HG02623 (cell line): ENCODE measurements around the gene C1orf94.
"Not testable (repeated sequence)": the region's sequence is repeated elsewhere in the genome, so short reads cannot be mapped to it uniquely, and the experiment has no call there.

ENCODE experiments used
- ATAC-seq: cut with Tn5 transposase; IDR thresholded peaks from one replicate; pipeline ENCODE4 v1.9.1; 2021; ENCODE audit warnings: moderate library complexity; ENCODE audit not compliant: unreplicated experiment

Gene C1orf94

DNA sequence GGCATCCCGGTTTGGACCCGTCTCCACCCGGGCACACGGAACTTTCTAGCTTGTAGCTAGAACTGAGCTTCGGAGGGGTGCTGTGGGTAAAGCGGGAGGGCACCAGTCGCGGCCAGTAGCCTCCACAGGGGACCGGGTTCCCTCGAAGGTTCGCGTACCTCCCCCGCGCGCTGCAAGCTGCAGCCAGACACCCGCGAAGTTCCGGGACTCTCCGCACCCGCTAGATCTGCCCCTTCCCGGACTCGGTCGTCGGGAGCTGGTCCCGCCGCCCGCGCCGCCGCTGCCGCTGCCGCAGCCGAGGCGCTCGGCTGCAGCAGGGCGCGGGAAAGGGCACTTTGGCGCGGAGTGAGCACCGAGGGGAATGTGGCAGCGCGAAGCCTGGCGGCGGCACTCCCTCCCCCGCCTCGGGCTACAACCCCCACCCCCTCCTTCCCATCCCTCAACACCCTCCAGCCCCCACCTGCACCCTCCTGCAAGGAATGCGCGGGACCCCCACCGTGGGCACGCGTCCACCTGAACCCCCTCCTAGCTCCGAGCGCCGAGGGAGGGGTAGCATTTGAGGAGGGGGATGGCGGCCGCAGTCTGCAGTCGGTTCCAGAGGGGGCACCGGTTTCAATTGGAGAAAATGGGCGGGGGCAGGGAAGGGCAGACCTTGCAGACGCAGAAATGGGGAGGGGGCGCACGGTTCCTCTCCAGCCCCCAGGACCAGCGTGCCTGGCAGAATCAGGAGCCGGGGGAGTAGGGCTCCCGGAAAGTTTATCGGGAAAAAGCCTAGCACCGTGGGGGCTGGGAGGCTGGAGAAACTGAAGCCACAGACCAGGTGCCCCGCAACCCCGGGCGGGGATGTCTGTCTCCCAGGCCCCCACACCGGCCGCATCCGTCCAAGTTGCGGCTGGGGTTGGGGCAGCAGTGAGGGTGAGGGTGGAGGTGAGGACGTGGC lies 12.6 kb upstream of the C1orf94 start:
- ATAC-seq, result no peak

DNA sequence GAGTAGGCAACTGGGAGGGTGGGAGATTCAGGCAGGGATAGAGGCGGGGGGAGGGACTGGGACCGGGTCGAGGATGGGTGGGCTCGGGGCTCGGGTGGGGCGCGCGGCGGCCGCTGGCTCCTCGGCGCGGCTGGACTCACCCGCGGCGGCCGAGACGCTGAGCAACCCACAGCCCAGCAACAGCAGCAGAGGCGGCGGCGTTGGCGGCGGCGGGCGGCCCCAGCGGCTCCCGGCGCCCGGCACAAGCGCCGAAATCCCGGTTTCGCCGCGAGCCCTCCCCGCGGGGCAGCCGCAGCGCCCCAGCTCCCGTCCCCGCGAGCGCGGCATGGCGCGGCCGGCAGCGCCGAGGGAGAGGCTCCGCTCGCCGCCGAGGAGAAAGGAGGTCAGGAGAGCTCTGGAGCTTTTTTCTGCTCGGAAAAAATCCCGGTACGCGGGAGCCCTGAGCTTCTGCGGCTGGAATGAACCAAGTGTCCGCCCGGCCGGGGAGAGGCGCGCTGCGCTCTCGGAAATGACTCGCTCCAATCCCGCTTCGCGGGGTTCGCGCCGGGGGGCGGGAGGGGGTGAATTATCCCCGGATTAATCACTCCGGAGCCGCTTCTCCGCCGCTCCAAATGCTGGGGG lies 11.8 kb upstream of the C1orf94 start, which contains the start of gene CSMD2:
TSS of gene CSMD2 (minus strand) at position 460 of the 621 bp plus-strand sequence. CDS start at position 327, 133 bp downstream.
- no peak for ATAC-seq

DNA sequence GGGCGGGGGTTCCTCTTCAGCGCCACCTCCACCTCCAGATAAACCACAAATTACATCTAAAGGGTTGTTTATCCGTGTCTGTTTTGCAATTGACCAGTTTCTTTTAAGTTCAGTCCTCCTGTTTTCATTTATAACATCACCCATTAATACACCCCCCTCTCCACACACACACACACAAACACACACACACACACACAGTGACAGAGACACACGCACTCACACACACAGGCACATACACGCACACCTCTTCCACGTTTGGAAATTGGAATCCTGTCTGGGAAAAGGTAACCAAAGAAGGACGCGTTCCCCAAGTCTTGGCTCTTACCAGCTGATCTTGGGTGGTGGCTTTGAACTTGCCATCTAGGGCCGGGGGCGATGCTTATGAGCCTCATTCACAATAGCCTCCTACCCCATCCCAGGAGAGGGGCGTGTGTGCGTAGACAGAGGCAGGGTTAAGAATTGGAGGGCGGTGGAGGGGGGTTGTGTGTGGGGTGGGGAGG lies 11.2 kb upstream of the C1orf94 start:
- ATAC-seq, result no peak

DNA sequence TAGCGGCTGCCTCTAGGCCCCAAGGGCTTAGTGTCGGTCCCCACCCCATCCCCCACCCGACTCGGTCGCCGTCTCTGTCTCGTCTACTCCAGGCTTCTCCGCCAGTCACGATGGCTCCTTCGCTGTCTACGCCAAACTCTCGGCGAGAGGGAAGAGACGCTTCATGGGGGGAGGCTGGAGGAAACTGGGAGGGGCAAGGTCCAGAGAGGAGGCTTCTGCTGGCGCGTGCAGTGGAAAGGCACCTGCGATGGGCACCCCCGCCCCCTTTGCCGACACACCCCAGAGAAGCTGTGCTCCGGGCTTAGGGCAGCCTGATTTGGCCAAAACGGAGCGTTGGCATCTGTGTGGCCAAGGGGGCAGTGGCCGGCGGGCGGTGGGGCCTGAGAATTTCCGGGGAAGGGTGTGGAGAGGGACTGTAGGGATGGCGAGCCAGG lies 10.5 kb upstream of the C1orf94 start:
- no peak for ATAC-seq

DNA sequence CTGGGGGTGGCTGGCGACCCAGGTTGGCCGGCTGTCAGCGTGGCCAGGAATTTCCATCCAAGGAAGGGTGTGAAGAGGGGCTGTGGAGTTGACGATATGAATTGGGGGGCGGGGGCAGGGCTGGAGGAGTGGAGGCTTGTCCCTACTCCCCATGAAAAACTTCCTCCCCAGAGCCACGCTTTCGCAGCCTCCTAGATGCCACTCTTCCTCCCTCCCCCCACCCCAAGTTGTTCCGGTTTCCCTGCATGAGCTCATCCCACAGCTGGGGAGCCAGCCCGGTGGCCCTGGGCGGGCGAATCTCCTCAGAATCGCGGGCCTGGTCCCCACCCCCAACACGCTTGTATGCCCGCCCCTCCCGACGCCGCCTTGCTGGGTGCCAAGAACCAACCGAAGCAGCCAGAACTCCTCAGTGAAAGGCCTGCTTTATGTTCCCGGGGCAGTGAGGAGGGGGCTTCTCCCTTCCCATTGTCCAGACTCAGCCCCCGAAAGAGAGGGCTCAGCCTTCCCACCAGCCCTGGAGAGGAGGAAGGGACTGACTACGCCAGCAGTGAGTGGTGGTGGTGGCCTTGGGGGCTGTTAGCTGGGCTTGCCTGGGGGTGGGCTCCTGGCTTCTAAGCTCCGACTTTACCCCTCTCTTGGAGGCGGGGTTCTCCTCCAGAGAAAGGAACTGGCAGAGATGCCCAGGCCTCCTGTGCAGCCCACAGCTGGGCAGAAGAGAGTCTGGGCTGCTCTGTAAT lies 9.9 kb upstream of the C1orf94 start:
- ATAC-seq, result no peak

DNA sequence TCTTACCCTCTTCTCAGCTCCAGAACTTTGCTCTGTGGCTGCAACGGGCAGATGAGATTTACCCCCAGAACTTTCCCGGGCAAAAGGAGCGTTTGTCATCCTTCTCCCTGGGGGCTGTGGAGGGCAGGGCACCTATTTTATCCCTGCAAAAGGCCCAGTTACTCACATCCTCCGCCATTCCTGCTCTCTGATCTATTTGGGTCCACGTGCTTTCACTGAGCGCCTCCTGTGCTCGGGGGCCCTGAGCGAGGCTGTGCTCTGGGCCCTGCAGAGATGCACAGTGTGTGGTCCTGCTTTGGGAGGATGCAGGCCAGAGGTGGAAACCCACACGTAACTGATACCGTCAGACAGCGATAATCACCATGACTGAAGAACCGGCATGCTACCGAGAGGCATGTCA lies 9.3 kb upstream of the C1orf94 start:
- no peak for ATAC-seq

DNA sequence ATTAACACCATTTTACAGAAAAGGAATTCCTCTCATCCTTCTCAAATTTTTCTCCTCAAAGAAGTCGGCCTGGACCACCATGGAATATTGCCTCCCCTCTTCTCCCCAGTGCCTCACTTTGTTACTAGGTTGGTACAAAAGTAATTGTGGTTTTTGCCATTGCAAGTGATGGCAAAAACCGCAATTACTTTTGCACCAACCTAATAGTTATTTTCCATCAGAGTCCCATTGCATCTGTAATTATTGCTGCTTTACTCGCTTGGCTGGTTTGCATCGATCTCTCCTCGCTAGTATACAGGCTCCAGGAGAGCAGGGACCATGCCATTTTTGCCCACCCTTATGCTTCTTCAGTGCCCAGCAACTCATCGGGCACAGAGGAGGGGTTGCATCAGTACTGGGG lies 963 bp upstream of the C1orf94 start:
- no peak for ATAC-seq

DNA sequence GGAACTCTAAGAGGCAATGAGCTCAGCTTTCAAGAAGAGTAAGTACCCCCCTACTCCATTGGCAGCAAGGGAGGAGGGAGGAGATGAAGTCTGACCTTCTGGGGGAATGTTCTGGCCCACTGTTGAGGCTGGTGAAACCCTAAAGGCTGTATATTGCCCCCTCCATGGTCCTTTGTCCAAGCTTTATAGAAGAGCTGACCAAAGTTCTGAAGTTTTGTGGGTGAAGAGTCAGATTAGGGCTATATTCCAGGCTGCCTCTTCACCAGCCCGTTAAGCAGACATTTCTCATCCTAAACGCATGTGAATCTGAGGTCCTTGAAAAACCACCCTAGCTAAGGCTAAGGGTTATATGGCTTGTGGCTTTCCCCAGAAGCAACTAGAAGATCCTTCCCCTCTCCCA lies 1.4 kb downstream of the C1orf94 start:
- ATAC-seq, result no peak

DNA sequence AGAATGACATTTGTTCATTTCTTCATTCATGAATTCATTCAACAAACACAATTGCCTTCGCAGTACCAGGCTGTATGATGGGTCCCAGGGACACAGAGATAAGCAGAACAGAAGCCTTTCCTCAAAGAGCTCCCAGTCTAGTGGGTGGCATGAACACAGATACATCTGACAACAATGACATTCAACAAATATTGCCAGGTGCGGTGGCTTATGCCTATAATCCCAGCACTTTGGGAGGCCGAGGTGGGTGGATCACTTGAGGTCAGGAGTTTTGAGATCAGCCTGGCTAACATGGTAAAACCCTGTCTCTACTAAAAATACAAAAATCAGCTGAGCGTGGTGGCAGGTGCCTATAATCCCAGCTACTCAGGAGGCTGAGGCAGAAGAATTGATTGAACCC lies 6.7 kb downstream of the C1orf94 start:
- ATAC-seq, result not testable (repeated sequence)

DNA sequence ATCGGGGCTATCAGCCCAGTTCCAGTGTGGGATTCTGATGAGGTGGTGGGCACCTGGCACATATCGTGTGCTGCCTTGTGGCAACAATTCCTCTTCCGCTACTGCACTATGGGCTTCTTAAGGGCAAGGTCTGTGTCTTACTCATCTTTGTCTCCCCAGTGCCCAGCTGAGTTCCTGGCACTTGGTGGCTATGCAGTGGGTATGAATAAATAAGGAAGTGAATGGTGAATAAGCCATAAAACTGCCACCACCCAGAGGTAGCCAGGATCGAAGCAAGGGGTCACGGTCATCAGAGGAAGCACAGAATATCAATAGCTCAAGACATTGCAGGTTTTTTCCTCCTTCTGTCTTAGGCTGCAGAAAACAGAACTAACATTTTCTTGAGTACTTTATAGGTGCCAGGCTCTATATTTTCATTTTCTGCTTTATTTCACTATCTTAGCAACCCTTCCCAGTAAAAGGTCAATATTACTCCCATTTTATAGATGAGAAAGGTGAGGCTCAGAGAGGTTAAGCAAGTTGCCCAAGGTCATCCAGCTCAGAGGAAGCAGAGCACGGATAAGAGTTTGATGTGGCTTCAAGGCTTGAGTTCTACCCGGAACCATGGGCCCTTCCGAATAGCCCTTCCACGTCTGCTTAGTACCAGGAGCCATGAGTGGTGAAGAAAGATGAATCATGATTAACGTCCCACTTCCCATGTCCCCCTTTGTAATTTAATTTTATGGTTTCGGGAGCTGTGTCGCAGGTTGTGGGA lies 10.2 kb downstream of the C1orf94 start:
- ATAC-seq, result no peak

DNA sequence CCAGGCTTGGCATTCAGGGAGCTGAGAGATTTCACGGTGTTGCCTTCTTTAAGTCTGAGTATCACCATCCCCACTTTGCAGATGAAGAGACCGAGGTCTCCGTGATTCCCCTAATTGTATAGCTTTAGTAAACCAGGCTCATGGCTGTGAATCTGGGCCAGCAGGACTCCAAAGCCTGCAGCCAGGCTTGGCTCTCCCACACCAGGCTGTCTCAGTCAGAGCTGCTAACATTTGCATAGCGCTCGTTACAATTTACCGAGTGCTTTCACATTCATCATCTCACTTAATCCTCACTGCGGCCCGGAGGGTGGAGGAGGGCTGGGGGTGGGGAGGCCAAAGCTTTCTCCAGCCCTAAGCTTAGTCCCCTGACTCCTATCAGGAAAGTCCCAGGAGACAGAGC lies 11.7 kb downstream of the C1orf94 start:
- no peak for ATAC-seq

DNA sequence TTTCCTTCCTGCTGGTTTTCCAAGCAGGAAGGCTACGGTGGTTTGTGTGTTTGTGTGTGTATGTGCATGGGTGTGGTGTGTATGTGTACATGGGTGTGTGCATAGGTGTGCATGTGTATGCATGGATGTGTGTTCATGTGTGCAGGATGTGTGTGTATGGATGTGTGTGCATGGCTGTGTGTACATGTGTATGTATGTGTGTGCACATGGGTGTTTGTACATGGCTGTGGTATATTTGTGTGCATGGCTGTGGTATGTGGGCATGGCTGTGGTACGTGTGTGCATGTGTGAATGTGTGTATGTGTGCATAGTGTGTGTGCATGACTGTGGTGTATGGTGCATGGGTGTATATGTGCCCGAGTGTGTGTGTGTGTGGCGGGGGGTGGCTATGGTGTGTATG lies 12.3 kb downstream of the C1orf94 start:
- ATAC-seq, result no peak

DNA sequence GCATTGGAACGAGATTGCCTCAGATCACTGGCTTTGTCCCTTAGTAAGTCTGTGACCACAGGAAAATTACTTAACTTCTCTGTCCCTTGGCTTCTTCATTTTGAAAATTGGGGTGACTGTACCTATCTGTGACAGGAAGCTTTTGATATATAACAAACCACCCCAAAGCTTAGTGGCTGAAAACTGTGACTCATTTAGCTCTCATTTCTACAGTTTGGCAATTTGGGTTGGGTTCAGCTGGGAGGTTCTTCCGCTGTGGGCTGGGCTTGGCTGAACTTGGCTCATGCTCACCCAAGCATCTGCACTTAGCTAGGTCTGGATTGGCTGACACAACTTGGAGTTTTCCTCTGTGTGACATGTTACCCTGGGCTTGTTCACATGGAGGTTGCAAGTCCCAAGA lies 14.0 kb downstream of the C1orf94 start:
- no peak for ATAC-seq

DNA sequence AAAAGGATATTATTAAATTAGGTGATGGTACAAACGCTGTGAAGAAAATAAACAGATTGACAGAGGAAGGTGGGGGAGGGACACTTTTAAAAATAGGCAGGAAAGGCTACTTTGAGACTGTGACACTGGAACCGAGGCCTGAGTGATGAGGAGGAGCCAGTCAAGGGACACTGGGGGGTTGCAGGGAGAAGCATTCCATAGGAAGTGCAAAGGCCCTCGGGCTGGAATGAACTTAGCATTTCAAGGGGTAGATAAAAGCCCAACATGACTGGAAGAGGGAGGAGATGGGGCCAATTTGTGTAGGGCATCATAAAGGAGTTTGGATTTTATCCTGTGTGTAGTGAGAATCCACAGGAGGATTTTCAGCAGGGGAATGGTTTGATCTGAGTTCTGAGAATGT lies 15.9 kb downstream of the C1orf94 start:
- ATAC-seq, result no peak

DNA sequence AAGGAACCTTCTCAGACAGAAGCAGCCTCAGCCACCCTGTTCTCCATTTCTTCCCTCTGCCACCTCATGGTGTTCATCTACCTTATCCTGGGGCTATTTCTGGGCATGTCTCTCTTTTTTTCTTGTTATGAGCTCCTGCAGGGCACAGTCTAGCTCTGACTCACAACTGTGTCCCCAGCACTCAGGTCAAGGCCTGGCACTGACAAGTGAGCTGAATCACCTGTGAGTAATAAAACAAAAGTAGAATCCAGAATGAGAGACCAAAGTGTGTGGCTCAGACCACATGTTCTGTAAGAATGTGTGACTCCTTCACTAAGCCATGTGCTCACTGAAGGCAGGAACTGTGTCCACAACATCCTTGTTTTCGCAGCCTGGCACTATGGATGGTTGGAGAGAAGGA lies 23.2 kb downstream of the C1orf94 start:
- ATAC-seq, result no peak

DNA sequence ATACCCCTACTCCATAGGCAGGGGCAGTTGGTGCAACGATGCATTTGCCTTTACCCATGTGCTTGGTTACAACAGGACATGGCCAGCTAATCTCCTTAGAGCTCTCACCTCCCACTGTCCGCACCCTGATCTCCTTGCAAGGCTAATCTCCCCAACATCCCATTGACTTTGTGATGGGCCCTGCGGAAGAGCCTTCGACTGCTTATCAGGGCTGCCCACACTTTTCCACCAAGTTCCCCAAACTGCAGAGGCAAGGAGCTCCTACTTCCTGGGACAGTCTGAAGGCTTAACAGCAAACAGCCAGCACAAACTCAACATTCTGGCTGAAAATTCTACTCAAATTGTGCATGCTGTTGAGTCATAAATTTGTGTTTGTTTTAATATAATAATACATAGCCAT lies 36.0 kb downstream of the C1orf94 start:
- ATAC-seq, result no peak

DNA sequence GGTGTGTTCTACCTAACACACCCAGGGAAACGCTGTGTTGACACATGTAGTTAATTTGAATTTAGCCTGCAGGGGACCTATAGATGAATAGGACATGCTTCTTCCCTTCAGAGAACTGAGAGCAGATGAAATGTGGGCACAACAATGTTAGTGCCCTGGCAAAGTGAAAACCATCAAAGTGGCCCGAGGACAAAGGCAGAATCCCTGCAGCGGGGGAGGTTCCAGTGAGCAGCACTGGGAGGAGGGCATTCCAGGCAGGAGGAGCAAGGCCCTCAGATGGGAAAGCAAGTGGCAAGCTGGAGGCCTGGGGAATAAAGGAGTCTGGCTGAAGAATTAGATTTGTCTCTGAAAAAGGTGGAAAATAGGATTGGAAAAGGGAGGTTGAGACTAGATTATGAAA lies 37.2 kb downstream of the C1orf94 start:
- no peak for ATAC-seq

DNA sequence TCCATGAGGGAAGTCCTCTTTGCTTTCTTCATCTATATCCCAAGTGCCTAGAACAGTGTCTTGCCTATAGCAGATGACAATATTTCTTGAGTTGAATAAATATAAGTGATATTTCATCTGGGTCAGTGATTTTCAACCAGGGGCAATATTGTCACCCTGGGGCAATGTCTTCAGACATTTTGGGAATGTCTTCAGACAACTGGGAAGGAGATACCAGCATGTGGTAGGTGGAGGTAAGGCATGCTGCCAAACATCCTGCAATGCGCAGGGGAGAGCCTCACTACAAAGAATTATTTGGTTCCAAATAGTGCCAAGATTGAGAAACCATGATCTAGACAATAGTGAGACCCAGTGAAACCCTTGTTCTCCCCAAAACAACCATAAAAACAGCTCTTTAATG lies 54.7 kb downstream of the C1orf94 start:
- no peak for ATAC-seq

DNA sequence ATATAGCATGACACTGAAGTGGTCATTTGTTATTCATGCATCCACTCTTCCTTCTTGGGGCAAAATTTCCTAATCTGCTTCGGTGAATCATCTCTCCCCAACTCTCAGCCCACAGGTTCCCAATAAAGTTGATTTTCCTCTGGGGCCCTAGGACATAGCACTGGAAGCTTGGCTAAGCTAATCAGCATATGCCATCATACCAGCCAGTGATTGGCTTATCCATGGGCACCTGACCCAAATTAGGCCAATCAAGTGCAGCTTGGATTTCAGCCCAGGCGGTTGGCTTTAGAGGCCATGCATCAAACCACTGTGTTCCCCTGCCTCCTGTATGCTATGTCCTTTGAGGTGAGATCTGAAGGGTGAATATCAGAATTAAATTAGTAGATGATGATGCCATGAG lies 58.9 kb downstream of the C1orf94 start:
- ATAC-seq, result no peak

DNA sequence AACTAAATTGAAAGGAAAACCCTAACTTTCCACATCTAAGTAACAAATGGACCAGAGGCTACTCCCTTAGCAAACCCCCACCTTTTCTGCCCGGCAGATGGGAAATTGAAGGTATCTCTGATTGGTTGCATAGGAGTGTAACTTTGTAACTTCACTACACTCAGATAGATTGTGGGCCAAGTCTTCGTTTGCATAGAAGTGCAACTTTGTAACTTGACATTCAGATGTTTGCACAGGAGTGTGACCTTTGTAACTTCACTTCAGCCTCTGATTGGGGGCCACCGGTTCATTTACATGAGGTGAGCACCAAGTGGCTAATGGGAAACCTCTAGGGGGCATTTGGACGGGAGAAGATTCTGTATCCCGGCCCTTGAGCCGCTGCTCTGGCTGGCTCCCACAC lies 59.4 kb downstream of the C1orf94 start:
- no peak for ATAC-seq
